ENCODE results near the gene TMOD2. TPM values are rescaled to one million over a fixed set of nuclear protein-coding genes. Genes with fewer than 3 reads are reported as not detected.

Gene TMOD2
- total RNA-seq, 1 experiment from 2014 or later: 0.52 TPM

DNA sequence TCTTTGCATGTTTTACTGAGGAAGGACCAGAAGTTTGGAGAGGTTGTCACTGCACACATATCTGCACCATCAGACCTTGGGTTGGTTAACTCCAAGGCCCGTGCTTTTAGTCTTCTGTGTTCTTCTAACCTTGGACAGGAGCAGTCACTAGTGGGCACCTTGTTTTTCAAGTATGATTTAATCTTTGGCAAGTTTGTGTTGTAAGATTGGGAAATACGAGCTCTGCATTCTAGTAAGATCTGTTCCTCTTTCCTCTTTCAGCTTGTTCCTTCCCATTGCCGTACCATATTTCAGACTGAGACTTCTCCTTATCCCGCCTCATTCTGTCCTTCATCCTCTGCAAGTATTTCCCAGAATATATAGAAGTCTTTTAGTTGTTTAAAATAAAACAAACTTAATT lies 5.1 kb downstream of the TMOD2 start:
- no peak overlapping the region for H3K4me3 ChIP-seq (ENCODE audit: low read depth, low read length)
- ChIA-PET CTCF (interaction anchor here (0.6 kb wide), 1 partner anchor 114 kb away, joined by 4 read pairs; no protein-coding TSS in a partner anchor), POLR2A (no interaction called here)
- Mint-ChIP-seq H3K4me3 (ENCODE audit: unreplicated experiment) (no peak overlapping the region), H3K36me3 (ENCODE audit: insufficient read depth, unreplicated experiment) (no peaks in the 10 kb centered on the region), H3K27me3 (ENCODE audit: insufficient read depth, unreplicated experiment) (peaks cover 40% of the 10 kb centered on the region), H3K9me3 (ENCODE audit: unreplicated experiment) (no peaks in the 10 kb centered on the region), H3K27ac (ENCODE audit: unreplicated experiment) (no peak overlapping the region), H3K4me1 (ENCODE audit: low read depth, unreplicated experiment) (peaks cover 7% of the 10 kb centered on the region)
- intact Hi-C loops (cut with micrococcal nuclease; ENCODE audit: unreplicated experiment): no loop called here
- H3K9me3 ChIP-seq: no peaks in the 10 kb centered on the region
- DNase-seq: no peak
- H3K27me3 ChIP-seq (replicated peaks; ENCODE audit: control insufficient read depth, insufficient read depth, low read length): no peaks in the 10 kb centered on the region; the same call in 1 of the 2 replicates
- no peaks in the 10 kb centered on the region for H3K36me3 ChIP-seq (ENCODE audit: control insufficient read depth, insufficient read depth, low read length)
- TF ChIP-seq, protein P1, sequence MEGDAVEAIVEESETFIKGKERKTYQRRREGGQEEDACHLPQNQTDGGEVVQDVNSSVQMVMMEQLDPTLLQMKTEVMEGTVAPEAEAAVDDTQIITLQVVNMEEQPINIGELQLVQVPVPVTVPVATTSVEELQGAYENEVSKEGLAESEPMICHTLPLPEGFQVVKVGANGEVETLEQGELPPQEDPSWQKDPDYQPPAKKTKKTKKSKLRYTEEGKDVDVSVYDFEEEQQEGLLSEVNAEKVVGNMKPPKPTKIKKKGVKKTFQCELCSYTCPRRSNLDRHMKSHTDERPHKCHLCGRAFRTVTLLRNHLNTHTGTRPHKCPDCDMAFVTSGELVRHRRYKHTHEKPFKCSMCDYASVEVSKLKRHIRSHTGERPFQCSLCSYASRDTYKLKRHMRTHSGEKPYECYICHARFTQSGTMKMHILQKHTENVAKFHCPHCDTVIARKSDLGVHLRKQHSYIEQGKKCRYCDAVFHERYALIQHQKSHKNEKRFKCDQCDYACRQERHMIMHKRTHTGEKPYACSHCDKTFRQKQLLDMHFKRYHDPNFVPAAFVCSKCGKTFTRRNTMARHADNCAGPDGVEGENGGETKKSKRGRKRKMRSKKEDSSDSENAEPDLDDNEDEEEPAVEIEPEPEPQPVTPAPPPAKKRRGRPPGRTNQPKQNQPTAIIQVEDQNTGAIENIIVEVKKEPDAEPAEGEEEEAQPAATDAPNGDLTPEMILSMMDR (IDR thresholded peaks at IDR 0.05; ENCODE audit: insufficient read depth in 1 of 2, low read depth in 1 of 2, low read length in 1 of 2, severe bottlenecking in 1 of 2, unreplicated experiment in 1 of 2): no peak
- no peaks in the 10 kb centered on the region for H3K4me1 ChIP-seq
- no TSS peak for BruUV-seq (replicated peaks)

- Histone ChIP-seq H3K27me3 (replicated peaks; ENCODE audit: control insufficient read depth, insufficient read depth, low read length) (no peaks in the 10 kb centered on the region; the same call in 1 of the 2 replicates), H3K4me1 (no peaks in the 10 kb centered on the region), H3K4me3 (ENCODE audit: low read depth, low read length) (no peak overlapping the region), H3K36me3 (ENCODE audit: control insufficient read depth, insufficient read depth, low read length) (no peaks in the 10 kb centered on the region), H3K9me3 (no peaks in the 10 kb centered on the region)
- Mint-ChIP-seq H3K4me3 (ENCODE audit: unreplicated experiment) (no peak overlapping the region), H3K27ac (ENCODE audit: unreplicated experiment) (no peak overlapping the region), H3K4me1 (ENCODE audit: low read depth, unreplicated experiment) (peaks cover 4% of the 10 kb centered on the region), H3K27me3 (ENCODE audit: insufficient read depth, unreplicated experiment) (peaks cover 40% of the 10 kb centered on the region), H3K36me3 (ENCODE audit: insufficient read depth, unreplicated experiment) (no peaks in the 10 kb centered on the region), H3K9me3 (ENCODE audit: unreplicated experiment) (no peaks in the 10 kb centered on the region)
- no peak for DNase-seq
- TF ChIP-seq, protein P1 (IDR thresholded peaks at IDR 0.05; ENCODE audit: insufficient read depth in 1 of 2, low read depth in 1 of 2, low read length in 1 of 2, severe bottlenecking in 1 of 2, unreplicated experiment in 1 of 2): no peak
- POLR2A ChIA-PET: no interaction called here
- intact Hi-C loops (cut with micrococcal nuclease; ENCODE audit: unreplicated experiment): no loop called here
- no TSS peak for BruUV-seq (replicated peaks)
- CTCF ChIA-PET: interaction anchor here (0.7 kb wide), 1 partner anchor 19 kb away, joined by 3 read pairs; no protein-coding TSS in a partner anchor
Measured at GRCh38 chr15:51757450-51757849, 6.1 kb downstream of the TMOD2 start.

- intact Hi-C loops (cut with micrococcal nuclease; ENCODE audit: unreplicated experiment): no loop called here
- H3K27me3 ChIP-seq (replicated peaks; ENCODE audit: control insufficient read depth, insufficient read depth, low read length): no peaks in the 10 kb centered on the region
- POLR2A ChIA-PET: no interaction called here
- CTCF ChIA-PET: no interaction called here
- H3K9me3 ChIP-seq: no peaks in the 10 kb centered on the region
- Mint-ChIP-seq H3K9me3 (ENCODE audit: unreplicated experiment) (no peaks in the 10 kb centered on the region), H3K4me3 (ENCODE audit: unreplicated experiment) (no peak overlapping the region), H3K4me1 (ENCODE audit: low read depth, unreplicated experiment) (no peaks in the 10 kb centered on the region), H3K27me3 (ENCODE audit: insufficient read depth, unreplicated experiment) (peaks cover 30% of the 10 kb centered on the region), H3K36me3 (ENCODE audit: insufficient read depth, unreplicated experiment) (no peaks in the 10 kb centered on the region), H3K27ac (ENCODE audit: unreplicated experiment) (no peak overlapping the region)
- no peaks in the 10 kb centered on the region for H3K36me3 ChIP-seq (ENCODE audit: control insufficient read depth, insufficient read depth, low read length)
- TF ChIP-seq, protein P1 (IDR thresholded peaks at IDR 0.05; ENCODE audit: insufficient read depth in 1 of 2, low read depth in 1 of 2, low read length in 1 of 2, severe bottlenecking in 1 of 2, unreplicated experiment in 1 of 2): no peak
- no peaks in the 10 kb centered on the region for H3K4me1 ChIP-seq
- no TSS peak for BruUV-seq (replicated peaks)
- DNase-seq: no peak
- H3K4me3 ChIP-seq (ENCODE audit: low read depth, low read length): no peak overlapping the region
Measured at GRCh38 chr15:51758645-51759044, 7.2 kb downstream of the TMOD2 start.
